HG03378 (cell line): ENCODE data around the gene MAEA.

Experiments used
- ATAC-seq: cut with Tn5 transposase; IDR thresholded peaks from one replicate; pipeline ENCODE4 v1.9.1; 2021; ENCODE audit warnings: mild to moderate bottlenecking, moderate library complexity; ENCODE audit not compliant: unreplicated experiment

Gene MAEA

GRCh38 chr4:1349359-1350168 is 59.9 kb downstream of the MAEA start:
- ATAC-seq = no peak

DNA sequence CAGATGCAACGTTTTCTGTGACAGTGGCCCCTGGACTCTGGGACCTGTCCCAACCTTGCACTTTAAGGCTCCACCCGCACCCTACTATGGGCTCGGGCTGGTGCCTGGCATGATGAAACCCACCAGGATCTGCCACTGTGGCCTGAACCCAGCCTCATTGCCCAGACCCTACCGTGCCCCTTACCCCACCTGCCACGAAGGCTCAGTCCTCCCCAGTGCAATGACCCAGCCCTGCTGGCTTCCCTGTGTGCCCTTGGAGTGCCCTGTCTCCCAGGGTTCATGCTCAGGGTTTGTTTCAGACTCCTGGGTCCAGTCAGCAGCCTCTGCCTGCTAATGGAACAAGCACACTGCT is 60.5 kb downstream of the MAEA start:
- ATAC-seq = no peak

GRCh38 chr4:1351854-1352566 is 62.3 kb downstream of the MAEA start:
- ATAC-seq = no peak

DNA sequence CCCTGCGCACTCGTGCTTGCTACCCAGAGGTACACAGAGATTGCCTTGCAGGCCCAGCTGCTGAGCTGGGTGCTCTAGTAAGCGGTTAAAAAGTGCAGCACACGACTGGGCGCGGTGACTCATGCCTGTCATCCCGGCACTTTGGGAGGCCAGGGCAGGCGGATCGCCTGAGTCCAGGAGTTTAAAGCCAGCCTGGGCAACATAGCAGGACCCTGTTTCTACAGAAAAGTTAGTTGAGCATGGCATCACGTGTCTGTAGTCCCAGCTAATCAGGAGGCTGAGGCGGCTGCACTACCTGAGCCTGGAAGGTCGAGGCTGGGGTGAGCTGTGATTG is 62.8 kb downstream of the MAEA start:
- ATAC-seq = no peak

GRCh38 chr4:1353186-1354055 is 63.7 kb downstream of the MAEA start:
- no peak for ATAC-seq

GRCh38 chr4:1354136-1354982 is 64.7 kb downstream of the MAEA start:
- ATAC-seq = no peak

GRCh38 chr4:1354983-1355275 is 65.2 kb downstream of the MAEA start:
- ATAC-seq = no peak

- no peak for ATAC-seq
Observed at GRCh38 chr4:1355378-1355777, 65.7 kb downstream of the MAEA start.

DNA sequence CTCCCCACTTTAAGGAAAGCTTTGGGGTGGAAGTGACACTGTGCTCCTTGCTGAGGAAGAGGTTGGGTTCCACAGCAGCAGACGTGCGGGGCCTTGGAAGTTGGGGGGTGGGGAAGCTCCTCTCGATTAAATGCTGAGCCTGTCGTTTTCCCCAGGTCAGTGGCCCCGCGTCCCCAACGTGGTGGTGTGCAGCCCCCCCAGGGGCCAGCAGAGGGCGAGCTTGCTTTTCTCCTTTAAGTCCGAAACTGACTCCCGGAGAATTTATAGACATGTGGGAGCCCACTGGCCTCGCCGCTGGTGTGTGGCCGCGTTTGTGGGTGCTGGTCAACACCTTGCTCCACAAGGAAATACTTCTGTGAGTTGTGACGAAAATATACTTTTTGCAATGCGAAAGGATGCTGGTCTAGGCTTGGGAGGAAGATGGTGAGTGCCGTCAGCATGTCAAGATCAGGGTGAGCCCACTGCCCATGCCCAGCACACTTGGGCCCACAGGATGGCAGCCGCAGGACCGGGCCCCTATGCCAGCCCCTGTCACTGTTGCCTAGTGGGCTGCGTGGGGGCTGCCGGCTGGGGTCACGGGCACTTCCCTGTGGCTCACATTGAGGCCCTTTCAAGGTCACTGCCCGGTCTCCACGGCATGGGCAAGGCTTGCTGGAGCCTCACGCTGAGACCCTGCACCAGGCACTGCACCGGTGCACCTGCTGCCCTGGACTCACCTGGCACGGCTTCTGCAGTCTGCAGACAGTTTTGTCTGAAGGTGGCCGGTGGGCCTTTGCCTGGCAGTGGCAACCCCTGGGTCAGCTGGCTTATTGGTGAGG is 66.7 kb downstream of the MAEA start:
- ATAC-seq = no peak

DNA sequence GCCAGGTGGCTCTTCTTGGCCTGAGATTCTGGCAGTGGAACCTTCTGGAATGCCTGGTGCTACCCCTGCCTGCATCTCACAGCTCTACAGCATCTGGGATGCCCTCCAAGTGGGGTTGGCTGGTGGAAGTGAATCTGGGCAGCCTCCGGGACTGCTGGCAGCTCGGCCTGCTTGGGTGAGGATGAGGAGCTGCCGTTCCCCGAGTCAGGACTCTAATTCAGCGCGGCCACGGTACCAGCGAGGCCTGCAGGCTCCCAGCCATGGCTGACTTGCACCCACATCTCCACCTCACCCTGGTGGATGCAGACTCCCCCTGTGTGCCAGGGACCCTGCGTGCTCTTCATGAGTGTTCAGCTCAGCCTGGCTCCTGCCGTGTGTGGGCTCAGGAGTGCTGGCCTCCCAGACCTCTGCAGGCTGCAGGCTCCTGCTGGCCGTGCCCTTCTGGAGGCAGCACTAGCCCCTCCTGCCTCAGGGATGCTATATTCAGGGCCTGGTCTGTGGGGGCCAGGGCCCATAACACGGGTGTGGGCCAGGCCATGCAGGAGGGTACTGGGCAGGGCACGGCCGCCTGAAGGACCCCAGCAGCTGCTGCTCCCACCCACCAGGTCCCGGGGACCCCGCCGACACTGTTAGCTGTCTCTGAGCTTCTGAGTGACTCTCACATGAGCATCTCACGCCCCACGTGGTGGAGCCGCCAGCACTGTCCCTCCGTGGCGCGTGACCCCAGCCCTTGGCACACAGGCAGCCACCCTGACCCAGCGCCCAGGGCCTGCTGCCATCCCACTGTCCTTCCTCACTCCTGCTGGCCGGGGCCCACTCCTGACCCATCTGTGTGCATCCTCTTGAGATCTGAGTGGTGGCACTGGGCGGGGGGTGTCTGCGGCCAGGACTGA is 67.9 kb downstream of the MAEA start:
- ATAC-seq = no peak

- no peak for ATAC-seq
Observed at GRCh38 chr4:1358421-1359143, 68.9 kb downstream of the MAEA start.

GRCh38 chr4:1359144-1359501 is 69.4 kb downstream of the MAEA start:
- no peak for ATAC-seq

DNA sequence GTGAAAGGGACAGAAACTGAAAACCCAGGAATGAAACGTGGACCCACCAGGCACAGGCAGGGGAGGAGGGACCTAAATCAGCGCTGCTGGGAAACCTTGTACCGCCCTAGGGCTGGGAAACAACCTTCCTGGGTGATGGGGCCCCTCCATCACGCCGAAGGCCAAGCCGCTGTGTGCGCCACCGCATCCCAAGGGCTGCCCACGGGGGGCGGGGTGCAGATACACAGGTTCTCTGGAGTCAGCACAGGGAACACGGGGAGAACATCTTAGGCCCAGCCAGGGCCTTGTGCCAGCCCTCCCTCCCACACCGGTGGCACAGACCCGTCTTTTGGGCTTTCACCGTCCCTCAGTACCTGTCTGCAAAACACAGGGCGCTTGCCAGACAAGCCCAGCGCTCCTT is 70.3 kb downstream of the MAEA start:
- ATAC-seq = no peak

- ATAC-seq = no peak
Observed at GRCh38 chr4:1360423-1361283, 71.0 kb downstream of the MAEA start.

DNA sequence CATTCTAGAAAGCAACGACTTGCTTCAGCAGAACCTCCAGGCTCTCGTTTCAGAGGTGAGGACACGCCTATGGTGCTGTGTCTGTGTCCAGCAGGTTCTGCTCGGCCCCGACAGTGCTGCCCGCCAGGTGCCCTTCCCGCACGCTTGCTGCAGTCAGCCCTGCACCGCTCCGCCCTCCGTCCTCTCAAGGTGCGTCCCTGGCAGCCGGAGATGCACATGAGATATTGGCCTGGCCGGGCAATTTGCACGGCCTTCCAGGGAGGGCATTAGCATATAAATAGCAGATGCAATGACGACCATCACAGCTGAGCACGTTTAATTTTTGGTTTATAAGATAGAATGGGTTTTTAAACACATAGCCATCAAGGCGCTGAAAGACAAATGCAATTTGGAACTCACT is 71.7 kb downstream of the MAEA start:
- no peak for ATAC-seq

DNA sequence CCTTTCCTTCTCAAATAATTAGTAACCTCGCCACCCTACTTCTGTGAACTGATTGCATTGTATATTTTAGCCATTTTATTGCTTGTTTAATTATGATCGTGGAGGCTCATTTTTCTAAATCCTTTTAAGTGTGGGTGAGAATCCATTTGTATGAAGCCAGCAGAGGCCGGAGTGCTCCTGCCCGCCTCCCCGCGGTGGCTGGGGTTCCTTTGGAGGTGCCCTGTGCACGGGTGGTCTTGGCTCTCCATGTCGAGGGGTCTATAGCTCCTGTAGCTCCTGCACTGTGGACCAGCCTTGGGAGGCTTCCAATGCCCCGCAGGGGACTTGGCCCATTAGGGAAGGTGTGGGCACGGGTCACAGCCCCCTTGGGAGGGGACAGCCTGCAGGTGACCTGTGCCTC is 72.4 kb downstream of the MAEA start:
- ATAC-seq = no peak

GRCh38 chr4:1362521-1362920 is 72.8 kb downstream of the MAEA start:
- ATAC-seq = no peak

DNA sequence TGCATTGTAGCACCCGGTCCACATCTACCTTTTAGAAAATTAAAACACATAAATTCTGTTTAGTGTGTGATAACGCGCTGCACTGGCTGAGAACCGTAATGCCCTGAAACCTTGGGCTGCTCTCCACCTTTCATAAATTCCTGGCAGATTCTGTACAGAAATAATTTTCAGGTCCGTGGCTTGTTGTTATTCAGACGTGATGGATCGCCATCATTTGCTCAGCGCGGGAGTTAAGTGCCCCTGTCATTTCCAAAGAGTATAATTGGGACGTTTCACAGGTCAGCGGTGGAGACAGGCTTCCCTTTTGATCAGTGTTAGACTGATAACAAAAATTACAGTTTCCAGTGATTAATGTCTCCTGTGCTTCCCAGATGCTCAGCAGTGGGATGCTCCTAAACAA is 73.8 kb downstream of the MAEA start:
- no peak for ATAC-seq
